GM19397 (cell line): ENCODE results near the gene LMF1.
A peak's percentile ranks its signal among the peaks of the same experiment; 100 is the strongest.

Experiments
- ATAC-seq: cut with Tn5 transposase; IDR thresholded peaks from one replicate; pipeline ENCODE4 v1.9.1; 2021; ENCODE audit warnings: mild to moderate bottlenecking, moderate library complexity; ENCODE audit not compliant: unreplicated experiment

LMF1 gene

DNA sequence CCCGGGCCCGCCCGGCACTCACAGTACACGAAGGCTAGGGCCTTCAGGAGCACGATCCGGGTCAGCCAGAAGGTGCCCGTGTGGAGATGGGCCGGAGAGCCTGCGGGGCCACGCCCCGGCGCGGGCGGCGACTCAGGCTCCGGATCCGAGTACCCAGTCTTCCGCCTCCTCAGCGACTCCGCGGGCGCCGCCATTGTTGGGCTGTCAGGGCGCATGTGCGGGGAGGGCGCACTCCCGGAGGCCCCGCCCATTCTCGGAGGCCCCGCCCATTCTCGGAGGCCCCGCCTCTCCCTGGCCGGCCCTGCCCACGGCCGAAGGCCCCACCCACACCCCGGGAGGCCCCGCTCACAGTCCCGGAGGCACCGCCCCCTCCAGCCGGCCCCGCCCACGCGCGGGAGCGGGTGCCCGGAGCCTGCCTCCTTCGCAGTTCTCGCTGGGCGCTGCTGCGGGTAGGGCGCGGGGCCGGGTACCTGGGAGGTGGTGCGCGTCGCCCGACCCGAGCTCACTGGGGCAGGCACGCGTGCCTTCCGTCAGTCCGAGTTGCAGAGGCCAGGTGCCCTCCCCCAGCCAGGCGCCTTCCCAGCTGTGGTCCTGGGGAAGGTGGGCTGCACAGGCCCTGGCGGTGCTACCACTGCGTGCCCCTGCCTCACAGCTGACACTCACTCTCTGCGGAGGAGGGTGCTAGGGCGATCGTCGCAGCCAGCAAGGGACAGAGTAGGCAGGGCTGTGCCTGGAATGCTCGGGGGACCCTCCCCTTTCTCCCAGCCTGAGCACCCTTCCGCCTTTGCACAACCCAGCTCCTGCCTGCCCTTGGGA is at the start of gene LMF1:
Gene LMF1 (minus strand): TSS at position 219 of the 816 bp plus-strand sequence. CDS start 4 bp downstream, at position 215.
- peak; percentile 79 for ATAC-seq

DNA sequence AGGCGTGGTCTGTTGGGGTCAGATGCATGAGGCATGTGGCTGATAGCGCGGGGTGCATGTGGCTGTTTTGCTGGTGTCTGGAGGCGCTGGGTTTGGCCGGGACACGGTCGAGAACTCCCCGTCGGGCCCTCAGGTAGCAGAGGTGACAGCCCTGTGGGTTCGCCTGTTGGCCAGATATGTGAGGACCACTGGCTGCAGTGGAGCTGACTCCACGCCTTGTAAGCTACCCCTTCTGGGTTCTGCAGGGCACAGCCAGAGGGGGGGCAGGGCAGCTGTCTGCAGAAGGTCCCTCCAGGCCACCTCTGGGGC is 49.3 kb upstream of the LMF1 start:
- no peak for ATAC-seq

DNA sequence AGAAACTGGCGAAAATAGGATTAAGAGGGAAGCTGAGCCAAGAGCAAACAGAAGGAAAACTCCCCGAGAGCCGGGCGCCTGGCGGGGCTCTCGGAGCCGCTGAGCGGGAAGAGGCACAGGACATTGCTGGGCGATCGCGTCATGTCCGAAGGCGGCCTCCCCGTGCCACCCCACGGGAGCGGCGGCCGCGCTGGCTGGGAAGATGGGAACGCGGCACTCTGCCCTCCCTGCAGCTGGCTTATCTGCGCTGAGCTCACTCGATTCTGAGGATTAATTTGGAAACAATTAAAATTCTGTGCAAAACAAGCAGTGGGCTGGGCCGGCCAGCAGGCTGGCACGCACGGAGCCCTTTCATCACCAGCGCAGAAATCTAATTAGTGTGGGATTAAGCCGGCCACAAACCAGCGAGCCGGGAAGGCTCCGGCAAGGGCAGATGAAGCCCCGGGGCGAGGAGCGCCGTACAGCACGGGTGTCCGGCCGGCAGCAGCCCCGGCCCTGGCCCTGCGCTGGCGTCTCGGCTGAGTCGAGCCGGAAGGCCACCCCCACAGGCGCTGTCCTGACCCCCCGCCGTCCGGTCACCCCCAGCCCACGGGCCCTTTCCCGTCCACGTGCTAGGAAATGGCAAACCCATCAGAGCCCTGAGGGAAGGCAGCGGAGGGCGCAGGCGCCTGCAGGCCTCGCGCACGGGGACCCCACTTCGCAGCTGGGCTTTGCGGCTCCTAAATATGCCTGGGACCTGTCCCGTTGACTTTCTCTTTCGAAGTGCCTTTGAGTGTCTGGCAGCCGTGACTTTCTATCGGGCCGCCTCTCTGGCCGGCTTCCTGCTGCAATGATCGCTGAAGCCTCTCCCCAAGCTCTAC is 48.7 kb upstream of the LMF1 start:
- no peak for ATAC-seq

GRCh38 chr16:1018447-1019198 is 47.8 kb upstream of the LMF1 start:
- no peak for ATAC-seq

GRCh38 chr16:1014771-1015495 is 44.1 kb upstream of the LMF1 start:
- no peak for ATAC-seq

GRCh38 chr16:1014221-1014620 is 43.4 kb upstream of the LMF1 start:
- ATAC-seq = no peak

- ATAC-seq = no peak
Measured at GRCh38 chr16:1013593-1013900, 42.8 kb upstream of the LMF1 start.

GRCh38 chr16:1012722-1013592 is 42.2 kb upstream of the LMF1 start:
- ATAC-seq = no peak

DNA sequence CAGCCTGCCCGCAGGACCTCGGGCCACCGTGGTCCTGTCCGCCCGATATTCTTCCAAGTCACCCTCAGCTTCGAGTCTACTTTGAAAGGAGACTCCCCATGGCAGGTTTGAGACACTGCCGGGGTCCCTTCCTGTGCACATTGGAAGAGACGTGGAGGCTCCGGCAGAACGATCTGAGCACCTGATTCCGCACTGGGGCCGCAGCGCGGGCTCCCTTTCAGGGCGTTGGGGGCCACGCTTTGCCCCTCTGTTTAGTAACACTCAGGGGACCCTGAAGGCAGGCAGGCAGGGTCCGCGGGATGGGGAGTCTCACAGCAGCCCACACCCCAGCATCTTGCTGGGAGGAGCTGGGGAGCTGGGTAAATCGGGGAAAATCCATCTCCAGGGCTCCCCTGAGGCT is 41.4 kb upstream of the LMF1 start:
- ATAC-seq = no peak

GRCh38 chr16:1011316-1012082 is 40.7 kb upstream of the LMF1 start:
- no peak for ATAC-seq

- no peak for ATAC-seq
Measured at GRCh38 chr16:1010815-1011214, 40.0 kb upstream of the LMF1 start.

DNA sequence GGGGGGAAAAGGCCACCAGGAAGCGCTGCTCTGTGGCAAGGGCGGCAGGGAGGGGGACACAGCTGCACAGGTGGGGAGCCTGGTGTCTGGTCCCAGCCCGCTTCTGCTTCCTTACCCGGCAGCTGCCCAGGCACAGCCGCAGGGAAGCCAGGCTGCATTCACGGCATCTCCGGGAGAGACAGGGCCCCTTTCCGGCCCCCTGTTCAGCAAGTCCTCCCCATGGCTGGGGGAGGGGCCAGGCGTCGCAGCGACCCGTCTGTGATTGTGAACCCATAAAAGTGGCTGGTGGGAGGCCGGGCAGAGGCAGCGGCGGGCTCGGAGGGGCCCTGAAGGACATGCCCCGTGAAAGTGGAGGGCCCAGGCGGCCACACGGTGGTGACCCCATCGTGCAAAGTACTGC is 39.5 kb upstream of the LMF1 start:
- no peak for ATAC-seq

GRCh38 chr16:1009358-1010150 is 38.8 kb upstream of the LMF1 start:
- no peak for ATAC-seq

GRCh38 chr16:1008085-1008484 is 37.3 kb upstream of the LMF1 start:
- ATAC-seq = no peak

GRCh38 chr16:1007284-1007850 is 36.6 kb upstream of the LMF1 start:
- ATAC-seq = no peak

- no peak for ATAC-seq
Measured at GRCh38 chr16:1006781-1007180, 36.0 kb upstream of the LMF1 start.

- no peak for ATAC-seq
Measured at GRCh38 chr16:1005286-1005685, 34.5 kb upstream of the LMF1 start.
